GM12874 (cell line): ENCODE results near the gene ABLIM2.
A peak's percentile ranks its signal among the peaks of the same experiment; 100 is the strongest.

Experiments
- TF ChIP-seq, protein P1 (sequence below): IDR thresholded peaks from 2 replicates; pipeline ENCODE4 v1.5.1; 2011; ENCODE audit warnings: low read depth, mild to moderate bottlenecking, control low read depth, low read length, moderate library complexity; ENCODE audit not compliant: insufficient read depth

The ABLIM2 gene

DNA sequence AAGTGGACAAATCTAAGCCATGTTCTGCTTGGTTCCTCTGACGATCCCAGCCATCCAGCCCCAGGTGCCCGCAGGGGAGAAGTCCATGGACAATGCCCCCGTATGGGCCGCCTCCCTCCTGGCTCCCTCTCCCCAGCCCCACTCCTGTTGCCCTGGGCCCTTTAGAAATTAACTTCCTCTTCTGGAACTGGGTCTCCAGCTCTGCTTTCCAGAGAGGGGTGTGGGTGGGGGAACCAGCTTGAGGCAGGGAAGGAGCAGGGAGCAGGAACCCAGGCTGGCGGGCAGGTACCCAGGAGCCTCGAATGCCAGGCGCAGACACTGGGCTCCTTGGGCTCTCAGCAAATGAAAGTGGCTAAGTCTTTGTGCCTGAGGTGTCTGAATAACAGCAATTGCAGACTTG lies 12.7 kb upstream of the ABLIM2 start:
- TF ChIP-seq, protein P1, sequence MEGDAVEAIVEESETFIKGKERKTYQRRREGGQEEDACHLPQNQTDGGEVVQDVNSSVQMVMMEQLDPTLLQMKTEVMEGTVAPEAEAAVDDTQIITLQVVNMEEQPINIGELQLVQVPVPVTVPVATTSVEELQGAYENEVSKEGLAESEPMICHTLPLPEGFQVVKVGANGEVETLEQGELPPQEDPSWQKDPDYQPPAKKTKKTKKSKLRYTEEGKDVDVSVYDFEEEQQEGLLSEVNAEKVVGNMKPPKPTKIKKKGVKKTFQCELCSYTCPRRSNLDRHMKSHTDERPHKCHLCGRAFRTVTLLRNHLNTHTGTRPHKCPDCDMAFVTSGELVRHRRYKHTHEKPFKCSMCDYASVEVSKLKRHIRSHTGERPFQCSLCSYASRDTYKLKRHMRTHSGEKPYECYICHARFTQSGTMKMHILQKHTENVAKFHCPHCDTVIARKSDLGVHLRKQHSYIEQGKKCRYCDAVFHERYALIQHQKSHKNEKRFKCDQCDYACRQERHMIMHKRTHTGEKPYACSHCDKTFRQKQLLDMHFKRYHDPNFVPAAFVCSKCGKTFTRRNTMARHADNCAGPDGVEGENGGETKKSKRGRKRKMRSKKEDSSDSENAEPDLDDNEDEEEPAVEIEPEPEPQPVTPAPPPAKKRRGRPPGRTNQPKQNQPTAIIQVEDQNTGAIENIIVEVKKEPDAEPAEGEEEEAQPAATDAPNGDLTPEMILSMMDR: no peak

- TF ChIP-seq, protein P1: no peak
Measured at GRCh38 chr4:8170341-8170740, 11.7 kb upstream of the ABLIM2 start.

DNA sequence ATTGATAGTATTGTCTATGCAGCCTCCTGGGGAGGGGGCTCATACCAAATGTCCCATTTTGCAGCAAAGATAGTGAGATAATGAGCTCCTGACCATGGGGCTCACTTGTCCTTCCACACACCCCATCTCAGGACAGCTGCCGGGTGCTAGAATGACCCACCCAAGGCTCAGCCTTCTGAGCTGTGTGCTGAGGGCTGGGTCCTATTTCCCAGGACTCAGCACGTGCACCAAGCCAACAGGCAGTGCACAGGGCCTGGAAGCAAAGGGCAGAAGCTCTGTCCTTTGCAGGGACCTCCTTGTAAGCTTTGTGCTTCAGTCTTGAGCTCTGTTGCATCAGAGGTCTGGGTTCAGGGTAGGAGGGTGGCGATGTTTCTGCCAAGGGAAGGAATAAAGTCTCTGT lies 11.2 kb upstream of the ABLIM2 start:
- TF ChIP-seq, protein P1: no peak

DNA sequence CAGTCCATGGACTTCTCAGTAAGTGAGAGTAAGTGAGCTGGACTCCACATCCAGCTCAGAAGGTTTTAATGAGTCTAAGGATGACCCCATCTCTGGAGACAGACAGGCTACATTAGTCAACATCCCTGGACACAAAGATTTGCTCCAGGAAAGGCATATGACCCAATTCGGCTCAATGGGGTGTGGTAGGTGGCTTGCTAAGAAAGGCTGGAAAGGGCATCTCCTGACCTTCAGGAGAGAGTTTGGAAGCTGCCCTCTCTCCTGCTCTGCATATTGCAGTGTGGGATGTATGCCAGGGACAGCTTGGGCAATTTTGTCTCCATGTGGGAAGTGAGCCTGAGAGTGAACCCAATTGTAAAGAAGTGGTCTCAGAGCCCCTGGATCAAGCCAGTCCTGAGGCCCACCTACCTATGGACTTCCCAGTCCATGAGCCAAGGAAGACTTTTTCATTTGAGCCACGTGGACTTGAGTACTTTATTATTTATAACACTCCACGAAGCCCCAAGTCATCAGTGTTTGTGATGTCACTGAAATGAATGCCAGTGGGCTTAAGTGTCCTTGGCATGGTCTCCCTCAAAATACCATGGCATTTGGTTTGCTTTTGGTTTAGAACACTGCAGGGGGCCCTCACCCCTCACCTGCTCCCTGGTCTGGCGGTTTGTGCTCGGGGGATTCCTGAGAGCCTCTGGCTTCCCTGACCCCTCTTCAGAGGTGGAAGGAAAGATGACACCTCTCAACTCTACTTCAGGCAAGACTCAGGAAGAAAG lies 10.4 kb upstream of the ABLIM2 start:
- TF ChIP-seq, protein P1: no peak

DNA sequence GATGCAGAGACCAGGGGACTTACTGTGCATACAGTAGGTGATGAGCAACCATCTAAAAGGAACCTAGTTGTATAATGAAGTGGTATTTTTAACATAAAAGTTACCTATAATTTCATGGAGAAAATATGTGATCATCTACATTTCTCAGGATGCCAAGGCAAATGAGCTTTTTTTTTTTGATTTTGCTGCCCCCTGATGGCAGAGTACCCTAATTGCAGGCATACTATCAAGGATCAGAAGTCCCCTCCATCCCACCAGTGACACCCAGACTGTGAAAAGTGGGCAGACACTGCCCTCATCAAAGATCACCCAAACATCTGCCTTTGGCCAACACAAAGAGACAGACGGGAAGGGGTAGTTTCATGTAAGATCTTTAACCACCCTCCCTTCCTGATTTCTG lies 9.6 kb upstream of the ABLIM2 start:
- TF ChIP-seq, protein P1: peak; percentile 35; the same call in 1 of the 2 replicates

GRCh38 chr4:8167815-8168214 lies 9.2 kb upstream of the ABLIM2 start:
- TF ChIP-seq, protein P1: no peak

DNA sequence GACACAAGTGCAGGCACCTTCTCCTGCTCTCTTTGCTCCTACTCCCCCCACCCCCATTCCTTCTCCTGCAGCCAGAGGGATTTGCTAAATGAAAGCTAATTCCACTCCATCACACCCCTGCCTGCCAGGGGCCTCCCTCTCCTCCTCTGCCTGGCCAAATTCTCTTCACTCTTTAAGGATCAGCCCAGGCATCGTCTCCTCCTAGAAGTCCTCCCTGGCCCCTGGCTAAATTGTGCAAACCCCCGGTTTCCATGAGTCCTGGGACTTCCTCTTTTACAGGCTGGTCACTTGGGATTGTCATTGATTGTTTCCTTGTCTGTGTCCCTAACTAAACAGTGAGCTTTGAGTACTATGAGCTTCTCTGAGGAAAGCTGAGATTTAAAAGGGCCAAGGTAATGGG lies 8.7 kb upstream of the ABLIM2 start:
- TF ChIP-seq, protein P1: no peak
